Osteoblast (primary cell): ENCODE measurements around the gene DIP2C. TPM values are rescaled to one million over a fixed set of nuclear protein-coding genes. Genes with fewer than 3 reads are reported as not detected.

Experiments used
- DNase-seq: peaks from one replicate; pipeline ENCODE4 v3.0.0; 2011; ENCODE audit warnings: low spot score, mixed read lengths; ENCODE audit not compliant: insufficient read length; ENCODE audit errors: missing footprints
- H2AFZ ChIP-seq: 2 replicates; pipeline ENCODE4 v1.6.0; 2011; ENCODE audit warnings: mild to moderate bottlenecking, low read length
- H3K27ac ChIP-seq: 2 replicates; pipeline ENCODE4 v1.5.1; 2011; ENCODE audit warnings: mild to moderate bottlenecking, low read depth, low read length, moderate library complexity
- H3K27me3 ChIP-seq: 2 replicates; pipeline ENCODE4 v1.6.0; 2012; ENCODE audit warnings: mild to moderate bottlenecking, control low read depth, inconsistent platforms, low read length, moderate library complexity; ENCODE audit not compliant: insufficient read depth
- H3K36me3 ChIP-seq: 2 replicates; pipeline ENCODE4 v1.5.1; 2011; ENCODE audit warnings: mild to moderate bottlenecking, low read length, control low read depth, moderate library complexity; ENCODE audit not compliant: insufficient read depth
- H3K4me1 ChIP-seq: 2 replicates; pipeline ENCODE4 v1.5.1; 2011; ENCODE audit warnings: mild to moderate bottlenecking, low read length, control low read depth, moderate library complexity; ENCODE audit not compliant: insufficient read depth
- H3K4me2 ChIP-seq: 2 replicates; pipeline ENCODE4 v1.6.0; 2011; ENCODE audit warnings: mild to moderate bottlenecking, low read length; ENCODE audit not compliant: insufficient read depth
- H3K4me3 ChIP-seq: fragments of 200-600 bp; sonication (generic); 3 replicates; pipeline ENCODE4 v1.5.1; 2012; ENCODE audit warnings: mild to moderate bottlenecking, low read length, inconsistent platforms; ENCODE audit not compliant: insufficient read depth
- H3K79me2 ChIP-seq: 2 replicates; pipeline ENCODE4 v1.6.0; 2012; ENCODE audit warnings: mild to moderate bottlenecking, low read length, control low read depth, inconsistent platforms; ENCODE audit not compliant: insufficient read depth
- H3K9me3 ChIP-seq: 2 replicates; pipeline ENCODE4 v1.5.1; 2011; ENCODE audit warnings: low read depth, low read length, control low read depth
- H4K20me1 ChIP-seq: 2 replicates; pipeline ENCODE4 v1.6.0; 2012; ENCODE audit warnings: mild to moderate bottlenecking, low read length, control low read depth; ENCODE audit not compliant: insufficient read depth
- total RNA-seq: library from RNA; depleted of rRNA; stranded (reverse); fragments of >200 nt; gene quantifications from 2 replicates; pipeline ENCODE4 v1.2.3, GENCODE V29; 2012
- TF ChIP-seq, protein P1 (sequence below): IDR thresholded peaks from 2 replicates; pipeline ENCODE4 v1.5.1; 2011; ENCODE audit warnings: mild to moderate bottlenecking, low read depth, low read length, moderate library complexity; ENCODE audit errors: extremely low read depth

Gene DIP2C
- total RNA-seq, 1 donor, result 36.9 TPM

- no peaks in the 10 kb centered on the region for H3K36me3 ChIP-seq
- no peak overlapping the region for H3K4me3 ChIP-seq
- no peaks in the 10 kb centered on the region for H3K4me1 ChIP-seq
- TF ChIP-seq, protein P1, sequence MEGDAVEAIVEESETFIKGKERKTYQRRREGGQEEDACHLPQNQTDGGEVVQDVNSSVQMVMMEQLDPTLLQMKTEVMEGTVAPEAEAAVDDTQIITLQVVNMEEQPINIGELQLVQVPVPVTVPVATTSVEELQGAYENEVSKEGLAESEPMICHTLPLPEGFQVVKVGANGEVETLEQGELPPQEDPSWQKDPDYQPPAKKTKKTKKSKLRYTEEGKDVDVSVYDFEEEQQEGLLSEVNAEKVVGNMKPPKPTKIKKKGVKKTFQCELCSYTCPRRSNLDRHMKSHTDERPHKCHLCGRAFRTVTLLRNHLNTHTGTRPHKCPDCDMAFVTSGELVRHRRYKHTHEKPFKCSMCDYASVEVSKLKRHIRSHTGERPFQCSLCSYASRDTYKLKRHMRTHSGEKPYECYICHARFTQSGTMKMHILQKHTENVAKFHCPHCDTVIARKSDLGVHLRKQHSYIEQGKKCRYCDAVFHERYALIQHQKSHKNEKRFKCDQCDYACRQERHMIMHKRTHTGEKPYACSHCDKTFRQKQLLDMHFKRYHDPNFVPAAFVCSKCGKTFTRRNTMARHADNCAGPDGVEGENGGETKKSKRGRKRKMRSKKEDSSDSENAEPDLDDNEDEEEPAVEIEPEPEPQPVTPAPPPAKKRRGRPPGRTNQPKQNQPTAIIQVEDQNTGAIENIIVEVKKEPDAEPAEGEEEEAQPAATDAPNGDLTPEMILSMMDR, result no peak
- H3K9me3 ChIP-seq, result no peaks in the 10 kb centered on the region
- no peaks in the 10 kb centered on the region for H3K27me3 ChIP-seq
- no peak for DNase-seq
- H3K79me2 ChIP-seq, result peaks cover 95% of the 10 kb centered on the region
- no peak overlapping the region for H3K27ac ChIP-seq
- no peak overlapping the region for H2AFZ ChIP-seq
- peaks cover 90% of the 10 kb centered on the region for H4K20me1 ChIP-seq
- no peak overlapping the region for H3K4me2 ChIP-seq
Measured at GRCh38 chr10:561721-562120, 127.7 kb downstream of the DIP2C start.

- no peaks in the 10 kb centered on the region for H3K4me1 ChIP-seq
- peaks cover 91% of the 10 kb centered on the region for H3K79me2 ChIP-seq
- no peak overlapping the region for H3K4me2 ChIP-seq
- peak; percentile 57 for DNase-seq
- no peaks in the 10 kb centered on the region for H3K9me3 ChIP-seq
- H3K27ac ChIP-seq, result no peak overlapping the region
- H2AFZ ChIP-seq, result no peak overlapping the region
- TF ChIP-seq, protein P1, result no peak
- H3K4me3 ChIP-seq, result no peak overlapping the region
- H4K20me1 ChIP-seq, result peaks cover 87% of the 10 kb centered on the region
- no peaks in the 10 kb centered on the region for H3K27me3 ChIP-seq
- H3K36me3 ChIP-seq, result no peaks in the 10 kb centered on the region
Measured at GRCh38 chr10:560314-560992, 129.0 kb downstream of the DIP2C start.

DNA sequence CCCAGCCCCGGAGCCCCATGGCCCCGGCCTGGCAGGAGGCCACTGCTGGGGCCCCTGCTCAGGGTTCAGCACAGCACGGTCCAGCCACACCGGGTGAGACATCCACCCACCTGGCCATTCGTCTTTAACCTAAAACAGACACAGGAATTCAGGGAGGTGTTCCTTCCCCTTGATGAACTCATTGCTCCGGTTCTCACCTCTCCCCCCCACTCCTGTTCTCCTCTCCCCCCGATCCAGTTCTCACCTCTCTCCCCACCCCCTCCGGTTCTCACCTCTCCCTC is 129.8 kb downstream of the DIP2C start:
- TF ChIP-seq, protein P1, result no peak
- no peaks in the 10 kb centered on the region for H3K4me1 ChIP-seq
- H4K20me1 ChIP-seq, result peaks cover 88% of the 10 kb centered on the region
- H3K9me3 ChIP-seq, result no peaks in the 10 kb centered on the region
- H3K27me3 ChIP-seq, result no peaks in the 10 kb centered on the region
- no peaks in the 10 kb centered on the region for H3K36me3 ChIP-seq
- no peak overlapping the region for H3K4me3 ChIP-seq
- H3K27ac ChIP-seq, result no peak overlapping the region
- DNase-seq, result peak; percentile 67
- H3K4me2 ChIP-seq, result no peak overlapping the region
- H2AFZ ChIP-seq, result no peak overlapping the region
- peaks cover 91% of the 10 kb centered on the region for H3K79me2 ChIP-seq

GRCh38 chr10:558891-559766 is 130.3 kb downstream of the DIP2C start:
- Histone ChIP-seq H4K20me1 (peaks cover 88% of the 10 kb centered on the region), H3K79me2 (peaks cover 91% of the 10 kb centered on the region), H3K9me3 (no peaks in the 10 kb centered on the region)

More at GRCh38 chr10:558891-559766, 130.3 kb downstream of the DIP2C start:
- H3K27ac ChIP-seq, result no peak overlapping the region
- H3K27me3 ChIP-seq, result no peaks in the 10 kb centered on the region
- H2AFZ ChIP-seq, result no peak overlapping the region
- TF ChIP-seq, protein P1, result no peak
- H3K4me1 ChIP-seq, result peaks cover 2% of the 10 kb centered on the region
- H3K4me3 ChIP-seq, result no peak overlapping the region
- no peak overlapping the region for H3K4me2 ChIP-seq
- peak; percentile 78 for DNase-seq
- H3K36me3 ChIP-seq, result no peaks in the 10 kb centered on the region
